ENCODE results near the gene MUL1. TPM values are rescaled to one million over a fixed set of nuclear protein-coding genes. Genes with fewer than 3 reads are reported as not detected.

The MUL1 gene
- total and polyA plus RNA-seq, 8 donors, result 3.7 to 53.1 (median 12.9) TPM

GRCh38 chr1:20552728-20553445 lies 44.9 kb upstream of the MUL1 start:
- peak in 1 of 2 donors; percentile 32 for DNase-seq
- H3K4me3 ChIP-seq, result peak overlapping the region; percentile 20 to 42 (median 30)
- H3K4me1 ChIP-seq, result peaks cover 14 to 37% (median 21%) of the 10 kb centered on the region in 4 donors
- WGBS, 5 donors, result 3 to 5% (median 4%) methylated on average over 17 to 82 of the region's 82 CpGs
- intact Hi-C loops (cut with DNase I; ENCODE audit: low total_unique reads), result no loop called here
- TF ChIP-seq CTCF (IDR thresholded peaks at IDR 0.05) (no peak), POLR2A (IDR thresholded peaks at IDR 0.05) (no peak), EP300 (IDR thresholded peaks at IDR 0.05) (no peak), POLR2AphosphoS5 (IDR thresholded peaks at IDR 0.05) (no peak)
- no peaks in the 10 kb centered on the region for H3K36me3 ChIP-seq
- peak overlapping the region in 1 of 5 donors; percentile 13 for H3K27ac ChIP-seq
- peaks cover 13 to 96% (median 47%) of the 10 kb centered on the region in 3 donors for H3K27me3 ChIP-seq
- no peaks in the 10 kb centered on the region for H3K9me3 ChIP-seq

GRCh38 chr1:20551945-20552727 lies 44.2 kb upstream of the MUL1 start, which contains the start of gene FAM43B:
Gene FAM43B (plus strand): TSS chr1:20552573. CDS start chr1:20552974, 401 bp downstream.
- Histone ChIP-seq H3K36me3 (no peaks in the 10 kb centered on the region), H3K9me3 (no peaks in the 10 kb centered on the region), H3K27ac (peak within 1 kb of the TSS in 1 of 5 donors; percentile 13), H3K27me3 (peaks cover 13 to 98% (median 47%) of the 10 kb centered on the region in 3 donors), H3K4me1 (peaks cover 14 to 37% (median 21%) of the 10 kb centered on the region in 4 donors), H3K4me3 (peak within 1 kb of the TSS; percentile 20 to 42 (median 30))
- TF ChIP-seq POLR2AphosphoS5 (IDR thresholded peaks at IDR 0.05), result no peak
- TF ChIP-seq CTCF (IDR thresholded peaks at IDR 0.05), result no peak
- no peak for TF ChIP-seq POLR2A (IDR thresholded peaks at IDR 0.05)
- no peak for TF ChIP-seq EP300 (IDR thresholded peaks at IDR 0.05)
- intact Hi-C loops (cut with DNase I; ENCODE audit: low total_unique reads), result no loop called here
- WGBS, 5 donors, result 2 to 5% (median 4%) methylated on average over 26 to 47 of the region's 47 CpGs
- peak in 1 of 2 donors; percentile 89 for DNase-seq

- peak overlapping the region in 1 of 5 donors; percentile 13 for H3K27ac ChIP-seq
- intact Hi-C loops (cut with DNase I; ENCODE audit: low total_unique reads), result no loop called here
- H3K36me3 ChIP-seq, result no peaks in the 10 kb centered on the region
- 38 to 75% (median 62%) methylated on average over 3 of the region's 3 CpGs for WGBS, 5 donors
- DNase-seq, result no peak
- no peaks in the 10 kb centered on the region for H3K9me3 ChIP-seq
- no peak overlapping the region for H3K4me3 ChIP-seq
- H3K4me1 ChIP-seq, result peaks cover 14 to 37% (median 21%) of the 10 kb centered on the region in 4 donors
- peaks cover 13 to 94% (median 47%) of the 10 kb centered on the region in 3 donors for H3K27me3 ChIP-seq
- no peak for TF ChIP-seq CTCF (IDR thresholded peaks at IDR 0.05)
- no peak for TF ChIP-seq EP300 (IDR thresholded peaks at IDR 0.05)
- TF ChIP-seq POLR2A (IDR thresholded peaks at IDR 0.05), result no peak
- no peak for TF ChIP-seq POLR2AphosphoS5 (IDR thresholded peaks at IDR 0.05)
These were observed 43.2 kb upstream of the MUL1 start for GRCh38 chr1:20551161-20551560.

- DNase-seq, result no peak
- Histone ChIP-seq H3K4me1 (peaks cover 0 to under 1% (median 0%) of the 10 kb centered on the region in 4 donors), H3K36me3 (no peaks in the 10 kb centered on the region), H3K27ac (no peak overlapping the region), H3K27me3 (peaks cover 0 to 80% (median 27%) of the 10 kb centered on the region in 3 donors), H3K9me3 (no peaks in the 10 kb centered on the region), H3K4me3 (no peak overlapping the region)
- TF ChIP-seq POLR2A (IDR thresholded peaks at IDR 0.05) (no peak), CTCF (IDR thresholded peaks at IDR 0.05) (no peak), POLR2AphosphoS5 (IDR thresholded peaks at IDR 0.05) (no peak), EP300 (IDR thresholded peaks at IDR 0.05) (no peak)
- intact Hi-C loops (cut with DNase I; ENCODE audit: low total_unique reads), result no loop called here
- 76 to 84% (median 78%) methylated on average over 3 of the region's 3 CpGs for WGBS, 5 donors
These were observed 38.7 kb upstream of the MUL1 start for GRCh38 chr1:20546637-20547036.
